H9 (cell line): ENCODE results near the gene TENM4. TPM values are rescaled to one million over a fixed set of nuclear protein-coding genes. Genes with fewer than 3 reads are reported as not detected.

Experiments used
- DNase-seq: peaks from one replicate; pipeline ENCODE4 v3.0.0-alpha.2; 2017
- H2AFZ ChIP-seq: one replicate; pipeline ENCODE4 v1.6.1; 2013; ENCODE audit warnings: mild to moderate bottlenecking, low read length, control low read depth, moderate library complexity
- H2AK5ac ChIP-seq: 2 replicates; pipeline ENCODE4 v1.6.1; 2013; ENCODE audit warnings: low read length, control low read depth, mixed read lengths; ENCODE audit not compliant: insufficient read length
- H2BK120ac ChIP-seq: one replicate; pipeline ENCODE4 v1.6.1; 2013; ENCODE audit warnings: low read depth, mild to moderate bottlenecking, low read length, control low read depth, inconsistent platforms; ENCODE audit not compliant: poor library complexity, severe bottlenecking
- H2BK12ac ChIP-seq: 2 replicates; pipeline ENCODE4 v1.6.1; 2013; ENCODE audit warnings: low read length, control low read depth, mixed read lengths, low read depth; ENCODE audit not compliant: insufficient read length
- H2BK15ac ChIP-seq: 2 replicates; pipeline ENCODE4 v1.6.1; 2013; ENCODE audit warnings: low read depth, low read length, control low read depth
- H2BK20ac ChIP-seq: one replicate; pipeline ENCODE4 v1.6.1; 2013; ENCODE audit warnings: low read depth, mild to moderate bottlenecking, low read length, control low read depth, inconsistent platforms; ENCODE audit not compliant: poor library complexity, severe bottlenecking
- H2BK5ac ChIP-seq: 2 replicates; pipeline ENCODE4 v1.6.1; 2013; ENCODE audit warnings: low read length, control low read depth, mixed read lengths; ENCODE audit not compliant: insufficient read length
- H3K14ac ChIP-seq: 2 replicates; pipeline ENCODE4 v1.6.1; 2013; ENCODE audit warnings: low read length, control low read depth; ENCODE audit not compliant: insufficient read depth
- H3K18ac ChIP-seq: 2 replicates; pipeline ENCODE4 v1.6.1; 2013; ENCODE audit warnings: low read depth, mild to moderate bottlenecking, mixed read lengths, low read length, control low read depth; ENCODE audit not compliant: insufficient read length
- H3K23ac ChIP-seq: 2 replicates; pipeline ENCODE4 v1.6.1; 2013; ENCODE audit warnings: low read length, control low read depth, mixed read lengths, low read depth; ENCODE audit not compliant: insufficient read length
- H3K23me2 ChIP-seq: 2 replicates; pipeline ENCODE4 v1.6.1; 2013; ENCODE audit warnings: low read depth, mild to moderate bottlenecking, mixed read lengths, low read length, control low read depth; ENCODE audit not compliant: insufficient read length, poor library complexity, severe bottlenecking
- H3K27ac ChIP-seq: 2 replicates; pipeline ENCODE4 v1.5.1; 2013; ENCODE audit warnings: low read length, control low read depth, mixed read lengths, low read depth; ENCODE audit not compliant: insufficient read length
- H3K27me3 ChIP-seq: 2 replicates; pipeline ENCODE4 v1.6.1; 2013; ENCODE audit warnings: low read length, control low read depth, inconsistent platforms; ENCODE audit not compliant: insufficient read depth
- H3K4ac ChIP-seq: 2 replicates; pipeline ENCODE4 v1.6.1; 2013; ENCODE audit warnings: low read depth, mild to moderate bottlenecking, control low read depth, inconsistent platforms, low read length, moderate library complexity
- H3K4me1 ChIP-seq: 2 replicates; pipeline ENCODE4 v1.6.1; 2013; ENCODE audit warnings: low read length, control low read depth, inconsistent platforms; ENCODE audit not compliant: insufficient read depth
- H3K4me2 ChIP-seq: 2 replicates; pipeline ENCODE4 v1.6.1; 2013; ENCODE audit warnings: low read length, control low read depth, mixed read lengths; ENCODE audit not compliant: insufficient read length, insufficient read depth
- H3K56ac ChIP-seq: 2 replicates; pipeline ENCODE4 v1.6.1; 2013; ENCODE audit warnings: low read depth, mild to moderate bottlenecking, mixed read lengths, low read length, control low read depth; ENCODE audit not compliant: insufficient read length
- H3K79me1 ChIP-seq: 2 replicates; pipeline ENCODE4 v1.6.1; 2013; ENCODE audit warnings: low read depth, mild to moderate bottlenecking, moderate library complexity, low read length, control low read depth, inconsistent platforms; ENCODE audit not compliant: insufficient read depth, poor library complexity, severe bottlenecking
- H3K79me2 ChIP-seq: 2 replicates; pipeline ENCODE4 v1.6.1; 2013; ENCODE audit warnings: low read length, control low read depth, inconsistent platforms; ENCODE audit not compliant: insufficient read depth
- H3K9ac ChIP-seq: 2 replicates; pipeline ENCODE4 v1.6.1; 2013; ENCODE audit warnings: low read length, control low read depth, mixed read lengths; ENCODE audit not compliant: insufficient read length; ENCODE audit errors: extremely low read depth
- H3K9me3 ChIP-seq: one replicate; pipeline ENCODE4 v1.6.1; 2013; ENCODE audit warnings: low read depth, low read length, inconsistent platforms; ENCODE audit not compliant: control insufficient read depth
- H3T11ph ChIP-seq: one replicate; pipeline ENCODE4 v1.6.1; 2013; ENCODE audit warnings: mild to moderate bottlenecking, low read length, control low read depth, inconsistent platforms
- H4K20me1 ChIP-seq: one replicate; pipeline ENCODE4 v1.6.1; 2013; ENCODE audit not compliant: control insufficient read depth, insufficient read length, insufficient read depth
- H4K5ac ChIP-seq: 2 replicates; pipeline ENCODE4 v1.6.1; 2013; ENCODE audit warnings: low read depth, mild to moderate bottlenecking, mixed read lengths, low read length, control low read depth; ENCODE audit not compliant: insufficient read length
- H4K8ac ChIP-seq: replicated peaks from 2 replicates; pipeline ENCODE4 v1.6.1; 2013; ENCODE audit warnings: low read length, control low read depth, mixed read lengths, low read depth; ENCODE audit not compliant: insufficient read length
- H4K91ac ChIP-seq: 2 replicates; pipeline ENCODE4 v1.6.1; 2013; ENCODE audit warnings: low read depth, mild to moderate bottlenecking, moderate library complexity, mixed read lengths, low read length, control low read depth; ENCODE audit not compliant: insufficient read length
- H3K27ac Mint-ChIP-seq, 3 experiments: 2 replicates in 2 of 3; 3 replicates in 1 of 3; pipeline ENCODE4 v1.8.0; 2020 to 2021; ENCODE audit warnings: mixed read lengths in 3 of 3, mild to moderate bottlenecking in 1 of 3, moderate library complexity in 1 of 3
- H3K27me3 Mint-ChIP-seq: 2 replicates; pipeline ENCODE4 v1.8.0; 2021; ENCODE audit warnings: low read depth, mild to moderate bottlenecking, moderate library complexity, mixed read lengths
- H3K36me3 Mint-ChIP-seq, 3 experiments: 2 replicates in 2 of 3; 3 replicates in 1 of 3; pipeline ENCODE4 v1.8.0; 2020 to 2021; ENCODE audit warnings: low read depth in 3 of 3, mixed read lengths in 3 of 3; ENCODE audit not compliant: insufficient read depth in 1 of 3
- H3K4me1 Mint-ChIP-seq, 2 experiments: 2 replicates each; pipeline ENCODE4 v1.8.0; 2020; ENCODE audit warnings: mixed read lengths in 2 of 2
- H3K4me3 Mint-ChIP-seq, 2 experiments: 2 replicates in 1 of 2; 3 replicates in 1 of 2; pipeline ENCODE4 v1.8.0; 2020 to 2021; ENCODE audit warnings: mild to moderate bottlenecking in 2 of 2, mixed read lengths in 2 of 2, moderate library complexity in 1 of 2
- H3K9me3 Mint-ChIP-seq, 2 experiments: 2 replicates in 1 of 2; 3 replicates in 1 of 2; pipeline ENCODE4 v1.8.0; 2020; ENCODE audit warnings: mild to moderate bottlenecking in 2 of 2, mixed read lengths in 2 of 2, moderate library complexity in 1 of 2
- WGBS: extraction: QIAGEN DNeasy Blood & Tissue Kit; methylation state at CpG from one replicate; pipeline ENCODE4 v1.1.7; 2013; ENCODE audit warnings: missing lambda C conversion rate, low lambda C conversion rate, mixed read lengths; ENCODE audit not compliant: insufficient read length; ENCODE audit errors: extremely low coverage; 5-methylcytosine and 5-hydroxymethylcytosine counted together
- total RNA-seq: library from RNA; stranded (reverse); gene quantifications from 2 replicates; pipeline ENCODE4 v1.2.1, GENCODE V29; 2021
- TF ChIP-seq, protein P1 (sequence below): fragments of 200-600 bp; sonication (generic); conservative IDR thresholded peaks from 3 replicates; pipeline ENCODE4 v1.8.0; 2021; ENCODE audit warnings: antibody characterized with exemption, mild to moderate bottlenecking

Gene TENM4
- total RNA-seq, 1 experiment from 2014 or later: 4.6 TPM

DNA sequence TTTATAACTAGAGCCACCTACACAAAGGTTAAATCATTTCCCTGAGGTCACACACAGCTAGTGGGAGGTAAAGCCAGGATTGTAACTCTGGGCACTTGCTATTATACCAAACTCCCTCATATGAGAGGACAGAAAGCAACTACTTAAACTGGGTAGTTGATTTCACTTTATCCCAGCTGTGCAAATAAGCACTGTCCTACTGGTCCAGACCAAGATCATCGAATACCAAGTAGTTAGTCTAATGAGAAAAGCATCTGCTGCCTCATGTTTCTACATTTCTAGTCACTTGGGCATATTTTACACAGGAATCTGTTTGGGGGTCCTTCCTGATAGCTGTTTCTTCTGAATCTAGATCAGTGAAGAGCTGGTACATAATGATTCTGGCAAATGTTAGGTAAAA is 687.5 kb downstream of the TENM4 start:
- TF ChIP-seq, protein P1, sequence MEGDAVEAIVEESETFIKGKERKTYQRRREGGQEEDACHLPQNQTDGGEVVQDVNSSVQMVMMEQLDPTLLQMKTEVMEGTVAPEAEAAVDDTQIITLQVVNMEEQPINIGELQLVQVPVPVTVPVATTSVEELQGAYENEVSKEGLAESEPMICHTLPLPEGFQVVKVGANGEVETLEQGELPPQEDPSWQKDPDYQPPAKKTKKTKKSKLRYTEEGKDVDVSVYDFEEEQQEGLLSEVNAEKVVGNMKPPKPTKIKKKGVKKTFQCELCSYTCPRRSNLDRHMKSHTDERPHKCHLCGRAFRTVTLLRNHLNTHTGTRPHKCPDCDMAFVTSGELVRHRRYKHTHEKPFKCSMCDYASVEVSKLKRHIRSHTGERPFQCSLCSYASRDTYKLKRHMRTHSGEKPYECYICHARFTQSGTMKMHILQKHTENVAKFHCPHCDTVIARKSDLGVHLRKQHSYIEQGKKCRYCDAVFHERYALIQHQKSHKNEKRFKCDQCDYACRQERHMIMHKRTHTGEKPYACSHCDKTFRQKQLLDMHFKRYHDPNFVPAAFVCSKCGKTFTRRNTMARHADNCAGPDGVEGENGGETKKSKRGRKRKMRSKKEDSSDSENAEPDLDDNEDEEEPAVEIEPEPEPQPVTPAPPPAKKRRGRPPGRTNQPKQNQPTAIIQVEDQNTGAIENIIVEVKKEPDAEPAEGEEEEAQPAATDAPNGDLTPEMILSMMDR: no peak
- Histone ChIP-seq H3K79me1 (no peaks in the 10 kb centered on the region), H4K8ac (no peak overlapping the region), H4K91ac (no peak overlapping the region), H3K23ac (no peak overlapping the region), H2BK15ac (no peak overlapping the region), H4K5ac (no peak overlapping the region), H3K23me2 (no peaks in the 10 kb centered on the region), H3K14ac (no peak overlapping the region), H4K20me1 (no peaks in the 10 kb centered on the region), H3K9ac (no peak overlapping the region), H3K27me3 (no peaks in the 10 kb centered on the region), H3K18ac (no peak overlapping the region), H3K56ac (no peak overlapping the region), H2BK5ac (no peak overlapping the region), H3K79me2 (no peaks in the 10 kb centered on the region), H3K9me3 (no peaks in the 10 kb centered on the region), H2BK120ac (no peak overlapping the region), H3K4ac (no peak overlapping the region), H3K4me1 (no peaks in the 10 kb centered on the region), H2AFZ (no peak overlapping the region), H3K4me2 (no peak overlapping the region), H2BK12ac (no peak overlapping the region), H2AK5ac (no peak overlapping the region), H3K27ac (no peak overlapping the region), H2BK20ac (no peak overlapping the region), H3T11ph (no peak overlapping the region)
- DNase-seq: no peak
- Mint-ChIP-seq H3K27ac (no peak overlapping the region), H3K4me1 (no peaks in the 10 kb centered on the region), H3K9me3 (no peaks in the 10 kb centered on the region), H3K36me3 (no peaks in the 10 kb centered on the region), H3K27me3 (no peaks in the 10 kb centered on the region; the same call in none of the 2 replicates), H3K4me3 (no peak overlapping the region)
- no CpG with 5 or more reads among the region's 1 CpG for WGBS
